Ecto neural progenitor cell (in vitro differentiated cells): ENCODE data around the gene GRIK4.
"Not testable (repeated sequence)": the region's sequence is repeated elsewhere in the genome, so short reads cannot be mapped to it uniquely, and the experiment has no call there.

Experiments used
- DNase-seq: peaks from one replicate; pipeline ENCODE4 v3.0.0-alpha.2; 2018; ENCODE audit warnings: low spot score

The GRIK4 gene

DNA sequence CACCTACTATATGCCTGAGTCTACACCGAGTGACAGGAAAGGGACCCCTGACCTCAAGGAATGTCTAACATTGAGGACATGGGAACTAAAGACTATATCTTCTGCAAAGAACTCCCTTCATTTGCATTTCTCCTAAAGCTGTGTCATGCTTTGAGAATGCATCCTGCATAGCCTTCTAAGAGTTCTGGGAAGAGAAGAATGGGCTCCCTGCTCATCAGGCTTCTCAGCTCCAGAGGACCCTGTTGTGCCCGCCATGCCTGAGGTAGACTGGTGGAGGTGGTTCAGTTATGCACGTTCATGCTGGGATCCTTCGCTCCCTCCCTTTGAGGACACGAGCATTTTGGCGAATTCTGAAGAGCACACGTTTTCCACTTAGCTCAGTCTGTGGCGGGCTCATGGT lies 63.3 kb downstream of the GRIK4 start:
- DNase-seq: no peak

DNA sequence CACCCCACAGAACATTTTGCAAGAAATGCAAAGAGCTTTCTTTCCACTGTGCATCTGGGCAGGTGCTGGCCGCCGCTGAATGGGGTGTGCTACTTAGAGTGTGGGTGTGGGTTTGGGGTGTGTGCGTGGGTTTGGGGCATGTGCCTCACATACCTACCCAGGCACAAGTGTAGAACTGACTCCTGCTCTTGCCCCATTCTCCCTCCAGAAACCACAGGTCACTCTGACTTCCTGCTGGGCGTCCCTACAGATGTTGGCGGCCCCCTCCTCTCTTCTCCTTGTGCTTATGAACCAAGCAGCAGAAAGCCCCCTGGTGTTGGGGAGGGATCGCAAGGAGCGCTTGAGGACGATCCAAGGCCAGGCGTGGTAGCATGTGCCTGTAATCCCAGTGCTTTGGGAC lies 63.9 kb downstream of the GRIK4 start:
- no peak for DNase-seq

DNA sequence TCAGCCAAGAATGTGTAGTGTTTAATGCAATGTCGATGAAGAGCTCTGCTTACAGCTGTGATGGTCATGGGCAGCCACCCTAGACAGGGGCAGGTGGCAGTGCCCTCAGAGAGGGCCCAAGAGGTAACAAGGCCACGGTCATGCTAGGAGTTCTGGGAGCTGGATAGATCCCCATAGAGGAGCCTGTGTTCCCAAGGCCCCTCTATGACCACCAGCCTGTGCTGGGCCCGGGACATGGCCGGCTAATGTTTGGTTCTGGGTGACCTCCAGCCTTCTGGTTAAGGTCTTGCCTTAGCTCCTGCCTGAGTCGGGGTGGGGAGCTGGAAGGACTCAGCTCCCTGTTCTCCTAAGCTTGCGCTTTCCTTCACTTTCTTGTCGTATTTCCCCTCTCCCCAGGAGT lies 65.1 kb downstream of the GRIK4 start:
- DNase-seq: no peak

DNA sequence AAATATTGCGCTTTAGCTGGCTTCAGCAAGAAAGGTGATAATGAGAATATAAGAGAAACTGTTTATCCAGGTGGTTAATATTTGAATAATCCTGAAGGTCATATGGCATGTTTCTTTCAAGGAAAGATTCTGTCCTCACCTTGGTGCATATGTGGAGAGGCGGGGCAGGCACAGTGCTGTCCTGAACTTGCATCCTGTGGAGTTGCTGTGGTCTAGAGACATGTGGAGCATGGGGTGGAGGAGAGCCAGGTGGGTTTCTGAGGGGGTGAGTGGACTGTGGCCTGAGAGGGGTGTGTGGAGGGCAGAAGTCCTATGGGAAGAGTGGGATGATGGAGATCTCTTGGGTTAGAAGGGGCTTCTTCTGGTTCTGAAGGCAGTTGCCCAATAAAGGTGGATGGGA lies 65.5 kb downstream of the GRIK4 start:
- no peak for DNase-seq

DNA sequence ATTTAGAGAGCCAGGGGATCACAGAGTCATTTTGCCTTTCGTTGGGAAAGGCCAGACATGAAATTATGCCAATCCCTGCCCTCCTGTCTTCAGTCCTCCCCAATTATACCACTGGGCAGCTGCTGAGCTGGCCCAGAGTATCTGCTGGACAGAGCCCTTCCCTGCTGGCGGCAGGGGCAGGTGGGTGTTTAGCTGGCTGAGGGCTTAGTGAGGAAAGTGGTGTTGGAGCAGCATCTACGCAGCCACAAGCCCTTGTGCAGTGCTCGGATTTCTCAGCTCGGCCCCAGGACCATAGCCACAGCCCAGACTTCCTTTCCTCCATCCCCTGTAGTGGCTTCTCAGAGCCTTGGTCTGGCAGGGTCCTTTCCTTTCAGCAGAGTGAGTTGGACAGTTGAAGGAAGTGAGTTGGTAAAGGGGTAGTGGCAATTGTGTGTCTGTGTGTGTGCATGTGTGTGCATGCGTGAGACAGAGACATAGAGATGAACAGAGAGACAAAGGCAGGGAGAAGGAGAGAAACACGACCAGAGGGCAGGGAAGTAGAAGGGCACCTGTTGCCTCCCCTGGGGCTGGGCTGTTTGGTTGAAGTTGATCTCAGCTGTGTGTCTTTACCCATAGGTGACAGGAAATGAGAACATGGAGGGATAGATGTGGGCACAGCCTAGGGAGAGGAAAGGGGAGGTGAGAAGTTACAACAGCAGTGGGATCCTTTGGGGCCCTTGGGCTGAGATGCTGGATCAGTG lies 66.2 kb downstream of the GRIK4 start:
- no peak for DNase-seq

DNA sequence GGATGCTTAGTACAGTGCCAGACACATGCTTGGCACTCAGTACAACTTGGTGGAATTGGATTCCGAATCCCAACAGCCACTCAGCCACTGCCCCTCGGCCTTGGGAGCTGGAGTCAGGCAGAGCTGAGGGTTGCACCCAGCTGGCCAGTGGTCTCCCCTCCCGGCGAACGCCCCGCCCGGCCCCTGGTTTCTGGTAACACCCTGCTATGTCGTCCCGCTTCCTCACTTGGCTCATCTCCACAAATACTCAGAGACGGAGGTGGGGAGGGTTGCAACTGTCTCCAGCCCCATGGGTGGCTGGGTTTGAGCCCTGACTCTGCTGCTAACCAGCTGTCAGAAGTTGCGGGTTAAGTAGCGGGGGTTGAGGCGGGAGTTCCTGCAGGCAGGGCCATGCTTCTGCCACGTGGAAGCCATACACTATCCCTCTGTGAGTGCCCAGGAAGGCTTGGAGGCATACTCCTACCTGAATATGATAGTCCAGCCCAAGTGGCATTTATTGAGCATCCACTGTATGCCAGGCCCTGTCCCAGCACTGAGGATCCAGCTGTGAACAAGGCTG lies 67.1 kb downstream of the GRIK4 start:
- DNase-seq: no peak

DNA sequence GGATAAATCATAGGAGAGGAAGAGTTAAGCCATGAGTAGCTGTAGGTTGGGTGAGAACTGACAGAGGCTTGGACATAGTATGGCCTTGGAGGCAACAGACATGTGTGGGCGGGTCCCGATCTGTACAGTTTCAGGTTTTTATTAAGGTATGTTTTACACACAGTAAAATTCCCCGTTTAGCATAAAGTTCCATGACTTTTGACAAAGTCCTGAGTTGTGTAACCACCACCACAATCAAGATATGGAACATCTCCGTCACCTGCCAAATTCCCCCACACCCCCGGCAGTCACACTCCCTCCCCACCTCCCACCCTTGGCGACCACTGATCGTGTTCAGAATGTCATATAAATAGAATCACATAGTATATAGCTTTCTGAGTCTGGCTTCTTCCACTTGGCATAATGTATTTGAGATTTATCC lies 68.1 kb downstream of the GRIK4 start:
- DNase-seq: no peak

DNA sequence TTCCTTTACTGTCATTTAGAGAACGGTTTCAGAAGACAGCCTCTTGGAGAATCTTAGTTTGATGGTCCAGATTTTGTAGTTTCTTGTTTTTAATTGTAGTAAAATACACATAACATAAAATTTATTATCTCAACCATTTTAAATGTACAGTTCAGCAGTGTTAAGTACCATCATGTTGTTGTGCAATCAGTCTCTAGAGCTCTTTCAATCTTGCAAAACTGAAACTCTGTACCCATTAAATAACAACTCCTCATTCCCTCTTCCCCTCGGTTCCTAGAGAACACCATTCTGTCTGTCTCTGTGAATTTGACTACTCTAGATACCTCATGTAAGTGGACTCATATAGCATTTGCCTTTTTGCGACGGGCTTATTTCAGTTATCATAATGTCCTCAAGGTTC lies 69.8 kb downstream of the GRIK4 start:
- DNase-seq: no peak

DNA sequence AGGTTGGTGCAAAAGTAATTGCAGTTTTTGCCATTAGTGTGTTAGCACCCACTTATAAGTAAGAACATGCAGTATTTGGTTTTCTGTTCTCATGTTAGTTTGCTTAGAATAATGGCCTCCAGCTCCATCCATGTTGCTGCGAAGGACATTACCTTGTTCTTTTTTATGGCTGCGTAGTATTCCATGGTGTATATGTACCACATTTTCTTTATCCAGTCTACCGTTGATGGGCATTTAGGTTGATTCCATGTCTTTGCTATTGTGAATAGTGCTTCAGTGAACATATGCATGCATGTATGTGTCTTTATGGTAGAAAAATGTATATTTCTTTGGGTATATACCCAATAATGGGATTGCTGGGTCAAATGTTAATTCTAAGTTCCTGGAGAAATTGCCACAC lies 71.0 kb downstream of the GRIK4 start:
- DNase-seq: not testable (repeated sequence)

DNA sequence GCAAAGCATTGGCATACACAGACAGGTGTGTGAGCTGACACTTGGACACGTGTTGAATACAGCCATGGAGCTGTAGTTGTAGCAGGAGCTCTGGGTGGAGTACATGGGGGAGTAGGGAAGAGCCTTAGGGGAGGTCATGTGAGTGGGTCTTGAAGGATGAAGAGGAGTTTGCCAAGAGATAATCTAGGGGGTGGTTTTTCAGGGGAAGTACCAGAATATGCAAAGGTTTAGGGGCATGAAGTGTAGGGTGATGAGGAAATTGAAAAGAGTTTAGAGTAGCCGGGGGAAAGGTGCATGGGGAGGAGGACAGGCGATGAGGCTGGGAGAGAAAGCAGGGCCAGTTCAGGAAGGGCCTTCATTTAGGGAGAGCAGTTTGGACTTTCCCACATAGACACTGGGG lies 74.5 kb downstream of the GRIK4 start:
- DNase-seq: no peak

DNA sequence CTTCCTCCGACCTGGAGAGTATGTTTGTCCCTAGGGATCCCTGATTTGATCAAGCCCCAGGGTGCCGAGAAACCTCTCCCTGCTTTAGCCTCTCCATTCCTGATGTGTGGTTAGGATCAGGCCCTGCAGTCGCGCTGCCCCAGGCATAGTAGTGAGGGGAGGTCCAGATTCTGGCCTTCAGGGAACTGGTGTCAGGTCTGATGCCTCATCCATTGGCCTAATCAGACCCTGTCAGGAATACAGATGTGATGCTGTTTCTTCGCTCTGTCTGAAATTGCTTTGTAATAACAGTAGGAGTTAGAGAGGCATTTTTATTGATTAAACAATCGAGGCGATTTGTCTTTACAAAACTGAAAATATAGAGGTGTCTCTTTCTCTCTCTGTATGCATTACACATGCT lies 75.2 kb downstream of the GRIK4 start:
- no peak for DNase-seq

DNA sequence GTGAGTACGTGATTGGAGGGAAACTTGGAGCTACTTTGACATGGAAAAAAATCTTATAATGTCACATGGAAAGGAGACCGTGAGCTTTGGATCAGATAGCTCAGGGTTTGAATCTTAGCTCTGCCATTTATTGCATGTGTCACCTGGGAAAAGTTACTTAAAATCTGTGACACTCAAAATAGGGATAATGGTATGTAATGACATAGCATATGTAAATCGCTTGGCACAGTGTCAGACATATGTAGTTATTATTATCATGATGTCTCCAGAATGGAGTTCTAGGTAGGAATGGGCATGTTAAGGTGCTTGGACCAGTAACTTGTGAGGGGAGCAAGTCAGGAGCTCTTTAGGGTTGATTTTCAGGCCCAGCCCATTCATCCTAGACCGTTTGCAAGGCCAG lies 75.8 kb downstream of the GRIK4 start:
- no peak for DNase-seq

DNA sequence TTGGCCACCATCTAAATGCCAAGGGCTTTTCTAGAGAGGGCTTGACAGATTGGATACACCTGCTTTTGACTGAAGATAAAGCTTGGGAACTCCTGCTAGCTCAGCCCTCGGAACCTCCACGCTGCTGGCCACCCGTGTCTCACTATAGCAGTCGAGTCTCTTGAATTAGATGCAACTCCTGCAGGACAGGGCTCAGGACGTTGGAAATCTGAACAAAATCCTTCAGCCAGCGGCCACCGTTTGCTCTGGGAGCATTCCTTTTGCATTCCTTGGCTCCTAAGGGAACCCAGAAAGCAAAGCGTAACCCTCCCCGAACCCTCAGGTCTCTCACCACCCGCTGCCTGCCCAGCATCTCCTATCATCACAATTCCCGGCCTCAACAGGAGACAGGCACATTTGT lies 77.8 kb downstream of the GRIK4 start:
- no peak for DNase-seq

DNA sequence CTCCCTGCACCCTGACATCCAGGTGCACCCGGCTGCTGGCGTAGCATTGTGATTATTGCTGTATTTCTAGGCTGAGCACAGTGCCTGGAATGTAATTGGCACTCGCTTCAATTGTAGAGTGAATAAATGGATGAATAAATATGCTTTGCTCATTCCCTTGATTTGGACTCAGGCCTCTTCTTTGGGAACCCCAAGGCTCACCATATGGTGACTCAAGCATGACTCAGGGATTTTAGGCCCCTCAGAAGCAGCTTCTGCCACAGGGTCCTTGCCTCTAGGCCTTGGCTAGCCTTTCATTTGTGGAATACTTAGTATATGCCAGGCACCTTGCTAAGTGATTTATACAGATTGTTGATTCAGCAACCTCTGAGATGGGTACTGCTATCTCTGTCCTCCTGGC lies 78.9 kb downstream of the GRIK4 start:
- DNase-seq: no peak

DNA sequence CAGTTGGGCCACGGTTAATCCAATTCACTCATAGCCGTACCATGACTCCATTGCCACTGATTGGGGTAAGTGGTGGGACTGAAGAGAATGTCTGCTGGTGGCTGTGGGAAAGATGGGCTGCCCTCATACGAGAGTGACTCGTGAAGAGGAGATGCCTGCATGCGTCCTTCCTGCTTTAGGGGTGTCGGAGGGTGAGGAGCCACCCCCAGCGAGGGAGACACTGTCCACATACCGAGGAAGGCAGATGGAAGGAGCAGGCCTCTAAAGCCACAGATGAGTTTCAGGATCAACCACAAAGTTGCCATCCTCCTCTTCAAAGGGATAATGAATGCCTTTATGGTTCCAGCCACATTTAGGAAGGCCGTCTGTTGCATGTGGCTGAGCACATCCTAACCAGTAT lies 83.2 kb downstream of the GRIK4 start:
- no peak for DNase-seq

DNA sequence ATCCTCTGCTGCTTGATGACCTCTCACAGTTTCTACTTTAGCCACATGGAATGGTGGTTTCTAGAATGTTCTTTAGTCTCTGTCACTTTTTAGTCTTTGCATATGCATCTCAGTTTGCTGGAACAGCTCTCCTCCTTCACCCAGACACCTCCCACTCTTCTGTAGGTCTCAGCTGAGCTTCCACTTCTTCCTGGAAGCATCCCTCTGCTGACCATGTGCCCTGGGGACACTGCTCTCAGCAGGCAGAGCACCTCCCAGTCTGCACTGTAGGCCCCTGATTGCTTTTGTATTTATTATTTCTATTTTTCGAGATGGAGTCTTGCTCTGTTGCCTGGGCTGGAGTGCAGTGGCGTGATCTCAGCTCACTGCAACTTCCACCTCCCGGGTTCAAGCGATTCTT lies 84.0 kb downstream of the GRIK4 start:
- no peak for DNase-seq

DNA sequence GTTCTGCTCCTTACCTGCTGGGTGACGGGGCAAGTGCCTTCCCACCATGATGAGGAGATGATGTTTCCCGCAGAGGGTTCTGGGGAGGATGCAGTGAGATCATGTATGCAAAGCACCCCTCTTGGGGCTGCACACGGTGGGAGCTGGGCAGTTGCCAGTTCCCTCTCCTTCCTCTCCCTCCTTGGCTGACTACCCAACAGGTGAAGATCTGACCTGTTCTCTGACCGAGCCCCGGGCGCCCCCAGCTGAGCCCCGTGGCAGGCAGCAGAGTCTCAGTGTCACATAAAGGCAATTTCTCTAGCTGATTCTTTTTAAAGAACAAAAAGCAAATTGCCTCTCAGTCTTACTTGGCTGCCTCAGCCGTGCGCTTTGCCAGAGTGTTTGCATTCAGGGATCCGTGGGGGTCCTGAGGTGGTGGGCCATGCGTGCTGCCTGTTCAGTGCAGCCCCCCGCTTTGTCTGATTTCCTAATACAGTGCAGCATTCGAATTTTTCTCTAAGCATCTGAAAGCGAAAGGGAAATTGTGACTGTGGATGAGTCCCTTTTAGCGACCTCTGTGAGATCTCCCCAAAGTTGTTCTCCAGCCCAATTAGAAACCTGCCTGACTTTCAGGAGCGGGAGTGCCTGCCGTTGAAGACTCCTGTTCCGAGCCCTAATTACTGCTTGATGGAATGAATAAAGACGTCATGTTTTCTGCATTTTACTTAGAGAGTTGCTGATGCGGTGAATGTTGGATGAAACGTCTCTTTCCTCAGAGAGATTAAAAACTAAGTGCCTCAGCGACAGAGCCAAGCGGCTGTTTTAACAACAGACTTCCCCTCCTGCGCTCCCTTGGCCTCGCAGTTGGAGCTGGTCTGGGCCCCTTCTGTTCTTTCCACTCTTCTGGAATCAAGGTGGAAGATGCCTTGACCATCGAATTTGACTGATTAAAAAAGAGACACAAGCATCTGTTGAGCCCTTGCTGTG lies 86.0 kb downstream of the GRIK4 start:
- DNase-seq: no peak

DNA sequence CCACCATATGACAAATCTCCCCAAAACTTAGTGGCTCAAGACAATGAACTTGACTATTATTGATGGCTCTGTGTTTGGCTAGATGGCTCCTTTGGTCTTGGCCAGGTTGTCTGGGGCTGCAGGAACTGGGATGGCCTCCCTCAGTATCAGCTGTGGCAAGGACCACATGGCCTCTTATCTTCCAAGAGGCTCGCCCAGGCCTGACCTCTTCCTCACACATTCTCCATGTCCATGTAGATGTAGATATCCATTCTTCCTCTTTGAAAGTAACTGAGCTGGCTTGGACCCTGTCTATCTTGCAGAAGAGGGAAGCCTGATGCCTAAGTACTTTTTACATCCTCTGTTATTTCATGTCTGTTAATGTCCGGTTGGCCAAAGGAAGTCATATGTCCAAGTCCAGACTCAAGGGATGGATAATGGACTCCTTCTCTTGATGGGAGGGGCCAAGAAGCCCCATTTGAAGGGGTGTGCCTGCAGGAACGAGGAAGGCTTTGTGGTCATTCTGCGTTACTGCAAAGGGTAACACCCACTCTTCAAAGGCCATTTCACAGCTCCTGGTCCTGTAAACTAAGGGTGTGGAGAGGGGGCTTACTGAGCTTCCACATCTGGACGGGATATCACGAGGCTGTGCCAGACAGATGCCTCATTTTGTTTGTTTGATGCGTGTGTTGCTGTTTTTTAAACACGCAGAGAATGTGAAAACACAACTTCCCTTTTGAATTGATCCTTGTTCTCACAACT lies 87.1 kb downstream of the GRIK4 start:
- no peak for DNase-seq

DNA sequence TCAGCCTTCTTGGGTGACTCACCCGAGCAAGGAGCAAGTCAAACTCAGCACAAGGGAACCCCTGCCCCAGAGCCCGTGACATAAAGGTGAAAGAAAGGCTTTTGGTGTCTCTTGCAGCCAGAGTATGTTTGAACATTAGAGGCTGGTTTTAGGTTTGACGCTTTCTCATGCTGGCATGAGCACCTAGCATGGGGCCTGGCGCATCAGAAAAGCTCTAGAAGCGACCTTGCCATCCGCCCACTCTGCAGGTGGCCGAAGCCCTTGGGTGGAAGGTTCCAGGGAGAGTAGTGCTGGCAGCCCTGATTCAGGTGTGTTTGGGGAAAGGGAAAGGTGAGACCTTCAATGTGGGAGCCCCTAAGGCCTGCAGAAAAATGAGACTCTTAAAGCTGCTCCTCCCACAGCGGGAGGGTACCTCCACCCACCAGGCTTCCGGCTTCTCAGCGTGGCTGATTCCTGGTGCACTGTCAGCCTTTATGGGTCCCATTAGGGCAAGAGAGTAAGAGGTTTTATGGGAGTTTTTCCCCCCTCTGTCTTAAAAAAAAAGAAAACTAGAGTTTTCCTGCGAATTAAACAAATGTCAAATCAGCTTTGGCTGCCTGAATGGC lies 88.4 kb downstream of the GRIK4 start:
- no peak for DNase-seq

DNA sequence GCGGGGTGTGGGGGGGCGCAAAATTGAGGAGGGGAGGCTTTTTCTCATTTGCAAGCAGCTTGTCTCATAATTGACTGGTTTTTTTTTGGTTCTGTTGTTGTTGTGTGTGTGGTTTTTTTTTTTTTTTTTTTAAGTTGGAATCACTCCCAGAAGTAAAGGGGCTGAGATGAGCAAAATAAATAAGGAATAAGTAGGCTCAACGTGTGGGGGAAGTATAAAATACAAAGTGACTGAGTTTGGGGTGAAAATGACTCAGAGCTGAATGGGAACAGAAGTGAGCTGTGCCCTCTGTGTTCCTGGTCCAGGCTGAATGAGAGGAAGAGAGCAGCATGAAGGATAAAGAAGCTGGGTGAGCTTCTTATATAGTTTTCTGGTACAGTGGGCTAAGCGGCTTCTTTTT lies 90.0 kb downstream of the GRIK4 start:
- DNase-seq: no peak

DNA sequence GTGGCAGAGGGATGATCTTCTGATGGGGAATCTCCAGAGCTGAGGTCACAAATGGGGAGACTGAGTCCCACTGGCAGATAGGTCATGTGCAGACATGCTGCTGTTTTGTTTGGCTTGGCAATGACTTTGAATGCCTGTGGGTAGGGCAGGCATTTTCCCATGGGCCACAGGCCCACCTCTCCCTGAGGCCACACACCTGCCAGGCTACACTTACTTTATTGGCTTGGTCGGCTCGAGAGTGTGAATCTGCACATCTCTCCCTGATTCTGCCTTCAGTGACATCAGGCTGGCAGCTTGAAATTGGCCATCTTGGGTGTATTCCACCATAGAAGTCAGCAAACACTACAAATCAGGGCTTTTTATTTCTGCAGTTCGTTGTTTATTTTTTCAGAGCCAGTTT lies 91.5 kb downstream of the GRIK4 start:
- no peak for DNase-seq

DNA sequence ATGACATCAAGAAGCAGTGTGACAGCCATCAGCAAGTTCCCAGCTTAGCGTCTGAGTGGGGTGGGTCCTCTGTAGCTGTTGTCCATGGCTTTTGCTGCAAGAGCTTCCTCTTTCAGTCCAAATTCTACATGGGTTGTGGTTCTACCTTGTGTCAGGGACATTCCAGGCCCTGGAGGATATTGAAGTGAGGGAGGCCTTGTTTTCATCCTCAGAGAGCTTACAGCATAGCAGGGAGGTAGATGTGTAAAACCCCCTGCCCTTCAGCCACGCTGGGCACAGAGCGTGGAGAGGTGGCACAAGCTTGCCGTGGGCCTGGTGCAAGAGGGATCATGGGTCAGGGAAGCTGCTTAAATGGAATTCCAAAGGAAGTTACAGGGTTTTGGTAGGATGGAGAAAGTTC lies 93.9 kb downstream of the GRIK4 start:
- DNase-seq: no peak
